GM19468 (cell line): ENCODE measurements around the gene ZNF185.

Source experiments
- ATAC-seq: cut with Tn5 transposase; IDR thresholded peaks from one replicate; pipeline ENCODE4 v1.9.1; 2021; ENCODE audit warnings: mild to moderate bottlenecking, moderate library complexity, moderate number of reproducible peaks; ENCODE audit not compliant: unreplicated experiment; ENCODE audit errors: extremely low read depth

Gene ZNF185

GRCh38 chrX:152897222-152898131, at the start of gene ZNF185:
ZNF185 (plus strand) TSS chrX:152898067; CDS start chrX:152914490, 16,423 bp downstream.
- ATAC-seq, result no peak

DNA sequence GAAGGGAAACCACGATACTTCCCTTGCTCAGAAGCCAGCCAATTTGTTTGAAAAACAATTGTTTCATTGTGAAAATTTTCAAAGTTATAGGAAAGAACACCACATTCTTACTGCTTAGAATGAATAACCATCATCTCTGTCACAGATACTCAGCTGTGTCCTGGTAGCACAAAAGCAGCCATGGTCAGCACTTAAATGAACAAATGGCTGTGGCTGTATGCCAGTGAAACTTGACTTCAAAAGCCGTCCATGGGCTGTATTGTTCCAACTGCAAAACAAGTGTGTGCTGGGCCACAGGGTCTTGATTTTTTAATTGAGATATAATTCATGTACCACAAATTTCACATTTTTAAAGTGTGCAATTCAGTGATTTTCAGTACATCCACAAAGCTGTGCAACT, 47.4 kb upstream of the ZNF185 start:
- no peak for ATAC-seq

- ATAC-seq, result no peak
These were observed 43.9 kb upstream of the ZNF185 start for GRCh38 chrX:152853986-152854385.

DNA sequence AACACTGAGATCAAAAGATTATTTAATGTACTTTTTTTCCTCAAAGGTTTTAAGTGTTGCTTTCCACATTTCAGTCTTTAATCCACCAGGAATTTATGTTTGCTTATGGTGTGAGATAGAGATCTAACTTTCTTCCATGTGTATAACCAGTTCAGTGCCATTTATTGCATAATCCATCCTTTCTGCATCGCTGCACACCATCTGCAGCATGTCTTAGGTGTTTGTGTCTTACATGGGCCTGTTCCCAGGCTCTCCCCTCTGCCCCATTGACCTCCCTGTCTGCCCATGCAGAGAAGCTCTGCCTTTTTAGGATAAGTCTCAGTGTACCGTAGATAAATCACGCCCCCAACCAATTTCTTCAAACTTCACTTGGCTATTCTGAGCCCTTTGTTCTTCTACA, 36.8 kb upstream of the ZNF185 start:
- ATAC-seq, result no peak

DNA sequence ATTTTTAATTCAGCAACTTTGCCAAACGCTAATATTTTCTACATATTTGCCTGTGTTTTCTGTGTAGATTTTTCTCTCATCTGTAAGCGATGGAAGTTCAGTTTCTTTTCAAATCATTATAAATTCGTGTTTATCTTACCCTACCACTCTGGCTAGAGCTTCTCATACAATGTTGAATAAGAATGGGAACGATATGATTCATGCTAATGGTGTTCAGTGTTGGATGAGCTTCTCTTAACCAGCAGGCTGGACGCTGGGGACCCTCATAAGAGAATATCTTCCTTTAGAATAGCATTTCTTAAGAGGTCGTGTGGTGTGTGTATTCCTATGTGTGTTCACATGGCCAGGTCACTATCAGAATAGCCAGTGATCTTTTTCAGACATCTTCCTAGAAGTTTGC, 36.0 kb upstream of the ZNF185 start:
- ATAC-seq, result no peak

DNA sequence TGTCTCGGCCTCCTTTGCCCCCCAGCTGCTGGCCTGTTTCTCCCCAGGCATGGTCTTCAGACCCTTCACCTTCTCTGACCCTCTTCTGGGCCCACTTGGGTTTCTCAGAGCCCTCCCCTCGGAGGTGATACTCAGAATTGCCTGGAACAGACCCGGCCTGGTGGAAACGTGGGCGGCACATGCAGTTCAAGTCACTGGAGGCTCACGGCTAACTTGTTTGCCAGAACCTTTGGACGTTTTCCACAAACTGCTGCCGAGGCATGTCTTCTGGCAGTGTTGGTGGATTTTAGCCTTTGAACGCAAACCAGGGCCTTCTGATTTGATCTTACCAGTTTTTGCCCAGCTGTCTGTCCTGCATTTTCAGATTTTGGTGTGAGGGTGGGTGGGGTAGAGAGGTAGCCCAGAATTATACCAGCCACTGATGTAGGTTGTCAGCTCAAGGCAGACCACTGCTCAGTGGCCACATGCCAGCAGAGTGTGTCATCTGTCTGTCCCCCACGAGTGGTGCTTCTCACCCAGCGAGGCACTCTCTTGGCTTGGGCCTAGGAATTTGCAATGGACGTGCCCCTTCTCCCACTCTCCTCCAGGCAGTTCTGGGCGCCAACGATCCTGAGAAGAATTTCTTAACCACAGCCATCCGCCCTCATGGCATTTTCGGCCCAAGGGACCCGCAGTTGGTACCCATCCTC, 32.5 kb upstream of the ZNF185 start:
- no peak for ATAC-seq

- no peak for ATAC-seq
These were observed 31.5 kb upstream of the ZNF185 start for GRCh38 chrX:152866386-152866785.

DNA sequence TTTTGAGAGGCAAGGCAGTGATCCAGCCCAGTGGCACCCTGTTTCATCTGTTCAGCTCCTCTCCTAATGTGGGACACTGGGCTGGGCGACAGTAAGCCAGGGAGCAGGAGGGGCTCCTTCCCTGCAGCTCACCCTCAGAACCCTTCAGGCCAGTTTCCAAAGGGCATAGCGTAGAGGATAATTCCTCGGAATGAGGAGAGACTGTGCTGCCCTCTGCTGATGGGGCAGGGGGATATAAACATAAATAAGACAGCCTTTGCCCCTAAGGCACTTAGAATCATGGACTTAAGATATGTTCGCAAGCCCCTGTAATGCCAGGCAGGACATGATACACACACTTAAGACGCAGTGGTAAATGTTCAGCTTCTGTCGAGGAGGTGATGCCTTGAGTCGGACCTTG, 27.9 kb upstream of the ZNF185 start:
- no peak for ATAC-seq

DNA sequence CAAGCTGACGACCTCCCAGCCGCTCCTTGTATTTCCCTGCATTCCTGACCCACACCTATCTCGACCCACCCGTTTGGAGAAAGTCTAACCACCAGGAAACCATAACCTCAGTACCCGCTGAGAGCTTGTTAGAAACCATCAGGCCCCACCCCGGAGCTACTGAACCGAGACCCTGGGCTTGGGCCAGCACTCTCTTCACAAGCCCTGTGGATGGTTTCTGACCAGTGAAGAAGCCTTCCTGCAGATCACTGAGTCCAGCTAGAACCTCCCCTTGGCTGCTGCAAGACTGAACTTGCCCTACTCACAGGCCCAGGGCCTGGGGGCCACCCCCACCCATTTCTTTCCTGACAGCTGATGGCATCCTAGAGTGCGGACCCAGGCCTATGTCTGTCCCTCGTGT, 26.6 kb upstream of the ZNF185 start:
- no peak for ATAC-seq

DNA sequence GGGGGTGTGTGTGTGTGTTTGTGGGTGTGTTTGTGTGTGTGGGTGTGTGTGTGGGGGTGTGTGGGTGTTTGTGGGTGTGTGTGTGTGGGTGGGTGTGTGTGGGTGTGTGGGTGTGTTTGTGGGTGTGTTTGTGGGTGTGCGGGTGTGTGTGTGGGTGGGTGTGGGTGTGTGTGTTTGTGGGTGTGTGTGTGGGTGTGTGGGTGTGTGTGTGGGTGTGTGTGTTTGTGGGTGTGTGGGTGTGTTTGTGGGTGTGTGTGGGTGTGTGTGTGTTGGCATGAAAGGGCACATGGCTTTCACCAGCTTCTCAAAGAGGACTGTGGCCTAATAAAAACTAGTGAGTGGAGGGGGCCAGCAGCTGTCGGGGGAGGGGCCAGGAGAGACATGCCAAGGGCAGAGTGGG, 25.3 kb upstream of the ZNF185 start:
- ATAC-seq, result no peak

- no peak for ATAC-seq
These were observed 24.5 kb upstream of the ZNF185 start for GRCh38 chrX:152873361-152873760.

DNA sequence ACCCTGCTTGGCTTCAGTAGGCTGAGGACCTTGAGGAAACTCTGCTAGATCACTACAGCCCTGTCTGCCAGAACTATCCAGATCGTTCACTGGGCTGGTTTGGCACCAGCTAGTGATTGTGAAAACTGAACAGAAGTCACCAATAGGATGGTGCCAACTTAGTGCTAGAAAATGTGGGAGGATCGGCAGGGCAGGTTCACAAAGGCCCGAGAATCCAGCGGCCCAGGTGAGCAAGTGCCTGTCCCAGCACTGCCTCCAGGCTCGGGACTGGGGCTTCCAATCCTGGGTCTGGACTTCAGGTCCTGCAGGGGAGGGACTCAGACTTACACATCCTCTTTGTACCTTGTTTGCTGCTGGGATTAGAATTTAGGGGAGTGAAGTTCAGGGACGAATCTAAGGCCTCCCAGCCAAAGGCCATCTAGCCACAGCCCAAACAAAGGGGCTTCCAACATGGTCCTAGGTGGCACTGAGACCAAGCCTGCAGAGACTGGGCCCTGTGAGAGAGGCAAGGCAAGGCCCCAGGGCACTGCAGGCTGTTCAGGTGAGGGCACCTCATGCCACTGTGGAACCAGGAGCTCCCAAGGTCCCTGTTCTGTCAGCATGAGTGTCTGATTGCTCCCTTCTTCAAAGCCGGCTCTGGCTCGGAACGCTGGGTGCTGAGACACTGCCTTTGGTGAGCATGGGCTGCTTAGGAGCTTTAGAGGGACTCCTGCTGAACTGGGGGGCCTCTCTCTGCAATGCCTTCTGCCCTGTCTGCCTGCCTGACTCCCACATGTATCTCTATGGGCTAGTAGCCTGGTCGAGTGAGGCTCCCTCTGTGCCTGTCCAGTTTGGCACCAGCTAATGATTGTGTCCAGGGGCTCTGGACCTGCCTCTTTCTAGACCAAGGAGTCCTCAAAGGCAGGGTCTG, 20.7 kb upstream of the ZNF185 start:
- ATAC-seq, result no peak

DNA sequence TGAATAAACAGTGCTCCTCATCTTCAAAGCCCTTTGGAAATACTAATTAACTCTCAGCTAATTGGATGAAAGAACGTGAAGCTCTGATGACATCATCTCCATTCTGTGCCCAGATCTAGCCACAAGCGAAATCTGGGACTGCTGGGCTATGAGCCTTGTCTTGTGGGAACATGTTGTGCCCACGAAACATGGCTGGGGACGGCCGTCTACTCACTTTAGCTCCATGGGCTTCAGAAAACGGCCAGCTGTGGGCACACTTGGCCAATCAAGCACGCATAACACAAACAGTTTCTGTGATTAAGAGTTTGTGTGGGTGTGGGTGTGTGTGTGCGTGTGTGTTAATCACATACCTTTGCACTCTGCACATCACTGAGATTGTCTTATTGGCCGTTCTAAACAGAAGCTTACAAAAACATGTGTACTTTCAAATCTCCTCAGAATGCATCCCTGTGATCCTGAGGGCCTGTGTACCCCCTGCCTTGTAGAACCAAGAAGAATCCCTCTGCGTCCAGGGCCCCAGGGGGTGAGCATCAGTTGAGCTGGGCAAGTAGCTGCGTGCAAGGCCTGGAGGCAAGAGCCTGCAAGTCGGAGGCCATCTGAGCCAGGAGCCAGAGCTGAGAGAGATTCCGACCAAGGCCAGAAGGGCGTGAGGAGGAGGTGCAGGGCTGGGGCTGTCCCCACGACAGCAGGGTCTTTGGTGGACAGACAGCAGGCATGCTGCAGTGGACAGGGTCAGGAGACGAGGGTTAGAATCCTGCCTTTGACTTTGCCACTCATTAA, 18.7 kb upstream of the ZNF185 start:
- no peak for ATAC-seq

DNA sequence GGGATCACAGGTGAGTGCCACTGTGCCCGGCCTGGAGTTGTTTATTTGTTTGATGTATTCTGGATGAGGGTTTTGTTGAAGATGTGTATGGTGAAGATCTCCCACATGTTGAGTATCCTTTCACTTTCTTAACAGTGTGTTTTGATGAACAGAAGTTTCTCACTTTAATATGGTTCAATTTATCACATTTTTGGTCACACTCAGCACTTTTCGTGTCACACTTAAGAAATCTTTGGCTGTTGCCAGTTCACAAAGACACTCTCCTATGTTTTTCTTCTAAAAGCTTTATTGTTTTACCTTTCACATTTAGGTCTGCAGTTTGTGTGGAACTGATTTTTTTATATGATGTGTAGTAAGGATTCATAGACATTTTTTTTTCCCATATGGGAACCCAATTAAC, 16.6 kb upstream of the ZNF185 start:
- no peak for ATAC-seq

- no peak for ATAC-seq
These were observed 13.7 kb upstream of the ZNF185 start for GRCh38 chrX:152884171-152884570.

- no peak for ATAC-seq
These were observed 11.2 kb upstream of the ZNF185 start for GRCh38 chrX:152886716-152887115.

GRCh38 chrX:152892499-152892898, 5.4 kb upstream of the ZNF185 start:
- no peak for ATAC-seq

- no peak for ATAC-seq
These were observed 4.6 kb upstream of the ZNF185 start for GRCh38 chrX:152892999-152893891.
